ENCODE measurements around the gene TMEM18.

GRCh38 chr2:690799-691198 lies 13.6 kb upstream of the TMEM18 start:
- TF ChIP-seq CTCF (IDR thresholded peaks at IDR 0.05) (no peak), POLR2A (IDR thresholded peaks at IDR 0.05) (no peak)
